Chondrocyte (in vitro differentiated cells): ENCODE data around the gene BEST3. TPM values are rescaled to one million over a fixed set of nuclear protein-coding genes. Genes with fewer than 3 reads are reported as not detected.

Source experiments
- DNase-seq: peaks from one replicate; pipeline ENCODE4 v3.0.0; 2021; ENCODE audit warnings: mixed read lengths, low spot score
- H3K27ac Mint-ChIP-seq: one replicate; pipeline ENCODE4 v1.8.0; 2021; ENCODE audit warnings: mild to moderate bottlenecking, moderate library complexity, mixed read lengths; ENCODE audit not compliant: unreplicated experiment
- H3K27me3 Mint-ChIP-seq: 2 replicates; pipeline ENCODE4 v1.8.0; 2021; ENCODE audit warnings: low read depth, mixed read lengths
- H3K36me3 Mint-ChIP-seq: 2 replicates; pipeline ENCODE4 v1.8.0; 2021; ENCODE audit warnings: low read depth, mixed read lengths
- H3K4me1 Mint-ChIP-seq: 2 replicates; pipeline ENCODE4 v1.8.0; 2021; ENCODE audit warnings: low read depth, mild to moderate bottlenecking, mixed read lengths
- H3K4me3 Mint-ChIP-seq: one replicate; pipeline ENCODE4 v1.8.0; 2021; ENCODE audit warnings: mild to moderate bottlenecking, moderate library complexity, mixed read lengths; ENCODE audit not compliant: unreplicated experiment
- H3K9me3 Mint-ChIP-seq: 2 replicates; pipeline ENCODE4 v1.8.0; 2021; ENCODE audit warnings: low read depth, mixed read lengths
- total RNA-seq: library from RNA; stranded (reverse); gene quantifications from 3 replicates; pipeline ENCODE4 v1.2.1, GENCODE V29; 2021
- TF ChIP-seq, protein P1 (sequence below): fragments of 200-600 bp; sonication (generic); IDR thresholded peaks from 2 replicates; pipeline ENCODE4 v1.5.0; 2021; ENCODE audit warnings: antibody characterized with exemption, mild to moderate bottlenecking, moderate library complexity

The BEST3 gene
- total RNA-seq, 1 donor from 2014 or later = 0.20 TPM

DNA sequence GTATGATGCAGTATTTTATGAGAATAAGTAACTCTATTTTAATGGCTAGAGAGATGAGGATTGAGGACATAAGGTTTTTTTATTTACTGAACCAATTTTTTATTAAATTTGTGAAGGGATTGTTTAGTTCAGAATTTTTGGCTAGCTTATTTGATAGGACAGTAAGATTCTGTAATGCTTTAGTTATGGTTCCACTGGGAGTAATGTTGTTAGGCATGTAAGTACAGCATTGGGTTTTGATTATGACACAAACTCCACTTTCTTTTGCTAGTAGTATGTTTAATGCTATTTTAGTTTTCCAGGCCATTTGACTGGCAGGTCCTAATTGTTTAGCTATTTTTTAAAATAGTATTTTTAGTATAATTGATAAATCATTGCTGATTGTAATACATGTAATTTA, 54.6 kb downstream of the BEST3 start:
- Mint-ChIP-seq H3K4me1 (peaks cover 13% of the 10 kb centered on the region), H3K9me3 (no peaks in the 10 kb centered on the region), H3K36me3 (no peaks in the 10 kb centered on the region), H3K4me3 (no peak overlapping the region), H3K27me3 (no peaks in the 10 kb centered on the region), H3K27ac (no peak overlapping the region)
- TF ChIP-seq, protein P1, sequence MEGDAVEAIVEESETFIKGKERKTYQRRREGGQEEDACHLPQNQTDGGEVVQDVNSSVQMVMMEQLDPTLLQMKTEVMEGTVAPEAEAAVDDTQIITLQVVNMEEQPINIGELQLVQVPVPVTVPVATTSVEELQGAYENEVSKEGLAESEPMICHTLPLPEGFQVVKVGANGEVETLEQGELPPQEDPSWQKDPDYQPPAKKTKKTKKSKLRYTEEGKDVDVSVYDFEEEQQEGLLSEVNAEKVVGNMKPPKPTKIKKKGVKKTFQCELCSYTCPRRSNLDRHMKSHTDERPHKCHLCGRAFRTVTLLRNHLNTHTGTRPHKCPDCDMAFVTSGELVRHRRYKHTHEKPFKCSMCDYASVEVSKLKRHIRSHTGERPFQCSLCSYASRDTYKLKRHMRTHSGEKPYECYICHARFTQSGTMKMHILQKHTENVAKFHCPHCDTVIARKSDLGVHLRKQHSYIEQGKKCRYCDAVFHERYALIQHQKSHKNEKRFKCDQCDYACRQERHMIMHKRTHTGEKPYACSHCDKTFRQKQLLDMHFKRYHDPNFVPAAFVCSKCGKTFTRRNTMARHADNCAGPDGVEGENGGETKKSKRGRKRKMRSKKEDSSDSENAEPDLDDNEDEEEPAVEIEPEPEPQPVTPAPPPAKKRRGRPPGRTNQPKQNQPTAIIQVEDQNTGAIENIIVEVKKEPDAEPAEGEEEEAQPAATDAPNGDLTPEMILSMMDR = no peak
- DNase-seq = no peak

DNA sequence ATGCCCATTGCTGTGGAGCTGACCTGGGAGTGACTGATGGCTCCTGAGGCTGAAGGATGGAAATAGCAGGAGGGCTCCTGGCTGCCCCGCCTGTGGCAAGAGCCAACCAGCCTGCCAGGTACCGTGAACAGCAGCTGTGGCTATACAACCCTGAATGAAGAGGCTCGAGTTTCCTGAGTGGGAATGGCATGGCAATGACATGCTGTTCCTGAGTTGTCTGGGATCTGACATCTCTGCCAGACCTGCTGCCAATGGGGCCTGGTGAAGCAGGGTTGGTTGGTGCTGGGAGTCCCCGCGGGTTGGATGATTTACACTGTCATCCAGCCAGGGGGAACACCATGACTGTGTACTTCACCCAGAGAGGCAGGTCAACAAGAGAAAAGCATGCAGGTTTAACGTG, 56.6 kb downstream of the BEST3 start:
- no peaks in the 10 kb centered on the region for H3K27me3 Mint-ChIP-seq
- H3K4me3 Mint-ChIP-seq = no peak overlapping the region
- DNase-seq = no peak
- TF ChIP-seq, protein P1 = no peak
- H3K9me3 Mint-ChIP-seq = no peaks in the 10 kb centered on the region
- H3K27ac Mint-ChIP-seq = no peak overlapping the region
- H3K36me3 Mint-ChIP-seq = no peaks in the 10 kb centered on the region
- peaks cover 3% of the 10 kb centered on the region for H3K4me1 Mint-ChIP-seq

DNA sequence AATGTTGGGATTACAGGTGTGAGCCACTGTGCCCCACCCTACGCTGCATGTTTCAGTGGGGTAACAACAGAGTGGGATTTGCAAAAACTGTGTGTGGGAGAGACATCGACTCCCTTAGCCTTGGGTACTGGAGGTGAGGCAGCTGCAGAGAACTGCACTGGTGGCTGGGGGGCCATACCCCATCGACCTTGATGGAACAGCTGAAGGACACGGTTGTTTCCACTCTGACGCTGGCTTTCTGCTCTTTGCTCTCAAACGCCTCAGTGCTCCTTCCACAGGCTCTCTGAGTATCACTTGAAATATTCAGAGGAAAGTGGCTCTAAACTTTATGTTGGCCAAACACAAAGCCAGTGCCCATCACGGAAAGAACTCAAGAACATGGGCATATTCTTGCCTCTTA, 57.6 kb downstream of the BEST3 start:
- Mint-ChIP-seq H3K4me1 (peaks cover 3% of the 10 kb centered on the region), H3K36me3 (no peaks in the 10 kb centered on the region), H3K27me3 (no peaks in the 10 kb centered on the region), H3K27ac (no peak overlapping the region), H3K4me3 (no peak overlapping the region), H3K9me3 (no peaks in the 10 kb centered on the region)
- DNase-seq = no peak
- TF ChIP-seq, protein P1 = no peak

GRCh38 chr12:69639400-69640016, 59.6 kb downstream of the BEST3 start:
- DNase-seq = no peak
- H3K27ac Mint-ChIP-seq = no peak overlapping the region

GRCh38 chr12:69633061-69633460, 66.0 kb downstream of the BEST3 start:
- Mint-ChIP-seq H3K9me3 (no peaks in the 10 kb centered on the region), H3K27ac (no peak overlapping the region), H3K27me3 (no peaks in the 10 kb centered on the region), H3K36me3 (no peaks in the 10 kb centered on the region), H3K4me3 (no peak overlapping the region), H3K4me1 (no peaks in the 10 kb centered on the region)
- no peak for DNase-seq
- TF ChIP-seq, protein P1 = peak; percentile 56

More at GRCh38 chr12:69639400-69640016, 59.6 kb downstream of the BEST3 start:
- no peak overlapping the region for H3K4me3 Mint-ChIP-seq
- H3K36me3 Mint-ChIP-seq = no peaks in the 10 kb centered on the region
- TF ChIP-seq, protein P1 = peak; percentile 91
- no peaks in the 10 kb centered on the region for H3K9me3 Mint-ChIP-seq
- peaks cover 3% of the 10 kb centered on the region for H3K4me1 Mint-ChIP-seq
- H3K27me3 Mint-ChIP-seq = no peaks in the 10 kb centered on the region
